Retinal pigment epithelial cell (primary cell): ENCODE measurements around the gene P2RY10.

ENCODE experiments used
- DNase-seq: peaks from one replicate; pipeline ENCODE4 v3.0.0-alpha.2; 2010; ENCODE audit warnings: low read depth
- H3K4me3 ChIP-seq: 2 replicates; pipeline ENCODE4 v1.5.1; 2011; ENCODE audit warnings: mild to moderate bottlenecking, low read length, control low read depth, moderate library complexity
- TF ChIP-seq, protein P1 (sequence below): conservative IDR thresholded peaks from 2 replicates; pipeline ENCODE4 v1.5.1; 2011; ENCODE audit warnings: low read depth, low read length, control low read depth, inconsistent platforms

Gene P2RY10

DNA sequence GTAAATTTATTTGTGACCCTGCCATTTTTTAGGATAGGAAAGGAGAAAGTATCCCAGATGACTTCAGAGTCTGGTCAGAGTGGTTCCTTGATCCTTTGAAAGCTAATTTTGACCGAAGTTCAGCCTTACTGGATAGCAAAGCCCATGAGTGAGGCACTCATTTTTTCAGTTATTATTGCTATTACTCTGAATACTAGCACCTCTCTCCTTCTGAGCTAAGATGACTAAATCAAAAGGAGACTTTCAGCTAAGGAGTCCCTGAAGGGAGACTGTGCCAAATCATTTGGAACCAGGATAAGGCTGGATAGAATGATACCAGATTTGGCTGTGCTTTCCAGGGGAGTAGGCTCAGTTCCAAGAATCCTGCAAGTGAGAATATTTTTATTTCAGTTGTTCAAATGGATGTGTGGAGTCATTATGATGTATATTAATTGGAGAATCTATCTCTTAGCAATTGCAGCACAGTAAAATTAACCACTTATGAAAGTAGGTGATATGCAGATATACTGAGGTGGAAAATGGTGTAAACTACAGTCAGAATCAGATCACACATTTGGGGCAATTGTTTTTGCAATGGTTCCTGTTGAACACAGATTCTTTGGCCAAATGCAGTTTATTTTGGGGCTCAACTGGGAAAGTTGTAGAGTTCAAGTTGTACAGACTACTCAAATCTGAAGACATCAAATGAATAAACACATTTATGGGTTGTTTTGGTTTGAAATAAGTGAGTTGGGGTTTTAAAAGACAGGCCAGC lies 1.2 kb downstream of the P2RY10 start:
- DNase-seq = no peak
- no peak overlapping the region for H3K4me3 ChIP-seq
- TF ChIP-seq, protein P1, sequence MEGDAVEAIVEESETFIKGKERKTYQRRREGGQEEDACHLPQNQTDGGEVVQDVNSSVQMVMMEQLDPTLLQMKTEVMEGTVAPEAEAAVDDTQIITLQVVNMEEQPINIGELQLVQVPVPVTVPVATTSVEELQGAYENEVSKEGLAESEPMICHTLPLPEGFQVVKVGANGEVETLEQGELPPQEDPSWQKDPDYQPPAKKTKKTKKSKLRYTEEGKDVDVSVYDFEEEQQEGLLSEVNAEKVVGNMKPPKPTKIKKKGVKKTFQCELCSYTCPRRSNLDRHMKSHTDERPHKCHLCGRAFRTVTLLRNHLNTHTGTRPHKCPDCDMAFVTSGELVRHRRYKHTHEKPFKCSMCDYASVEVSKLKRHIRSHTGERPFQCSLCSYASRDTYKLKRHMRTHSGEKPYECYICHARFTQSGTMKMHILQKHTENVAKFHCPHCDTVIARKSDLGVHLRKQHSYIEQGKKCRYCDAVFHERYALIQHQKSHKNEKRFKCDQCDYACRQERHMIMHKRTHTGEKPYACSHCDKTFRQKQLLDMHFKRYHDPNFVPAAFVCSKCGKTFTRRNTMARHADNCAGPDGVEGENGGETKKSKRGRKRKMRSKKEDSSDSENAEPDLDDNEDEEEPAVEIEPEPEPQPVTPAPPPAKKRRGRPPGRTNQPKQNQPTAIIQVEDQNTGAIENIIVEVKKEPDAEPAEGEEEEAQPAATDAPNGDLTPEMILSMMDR = no peak

DNA sequence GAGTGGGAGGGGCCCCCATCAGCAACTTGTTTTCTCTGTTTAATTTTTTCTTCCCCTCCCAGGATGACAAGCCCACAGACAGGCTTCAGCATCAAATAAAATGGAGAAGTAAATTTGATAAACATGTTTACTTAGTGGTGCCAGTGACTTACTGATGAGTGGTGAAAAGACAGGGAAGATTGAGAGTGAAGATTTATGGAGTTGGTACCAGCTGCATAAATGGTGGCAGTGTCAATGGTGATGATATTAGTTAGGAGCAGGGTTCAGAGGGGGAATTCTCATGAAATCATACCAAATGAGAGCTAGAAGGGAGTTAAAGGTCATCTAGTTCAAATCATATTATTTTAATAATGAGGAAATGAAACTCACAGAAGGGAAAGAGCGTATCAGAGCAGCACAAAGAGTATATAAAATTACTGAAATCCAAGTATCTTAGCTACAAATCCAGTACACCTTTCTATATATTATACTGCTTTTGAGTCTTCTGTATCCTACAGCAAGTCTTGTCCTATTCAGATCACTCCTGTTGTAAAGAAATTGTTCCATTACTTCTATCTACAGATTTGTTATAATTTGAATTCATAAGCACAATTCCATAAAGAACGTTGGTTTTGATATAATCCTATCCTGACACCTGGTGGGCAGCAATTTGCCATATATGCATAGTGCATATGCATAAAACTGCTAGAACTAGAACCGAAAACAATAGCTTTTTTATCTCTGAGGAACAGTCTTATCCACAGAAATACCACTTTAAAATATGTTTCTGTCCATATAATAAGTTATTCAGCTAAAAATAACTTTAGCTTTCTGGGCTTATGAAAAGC lies 5.0 kb downstream of the P2RY10 start:
- TF ChIP-seq, protein P1 = no peak
- no peak overlapping the region for H3K4me3 ChIP-seq
- DNase-seq = no peak

DNA sequence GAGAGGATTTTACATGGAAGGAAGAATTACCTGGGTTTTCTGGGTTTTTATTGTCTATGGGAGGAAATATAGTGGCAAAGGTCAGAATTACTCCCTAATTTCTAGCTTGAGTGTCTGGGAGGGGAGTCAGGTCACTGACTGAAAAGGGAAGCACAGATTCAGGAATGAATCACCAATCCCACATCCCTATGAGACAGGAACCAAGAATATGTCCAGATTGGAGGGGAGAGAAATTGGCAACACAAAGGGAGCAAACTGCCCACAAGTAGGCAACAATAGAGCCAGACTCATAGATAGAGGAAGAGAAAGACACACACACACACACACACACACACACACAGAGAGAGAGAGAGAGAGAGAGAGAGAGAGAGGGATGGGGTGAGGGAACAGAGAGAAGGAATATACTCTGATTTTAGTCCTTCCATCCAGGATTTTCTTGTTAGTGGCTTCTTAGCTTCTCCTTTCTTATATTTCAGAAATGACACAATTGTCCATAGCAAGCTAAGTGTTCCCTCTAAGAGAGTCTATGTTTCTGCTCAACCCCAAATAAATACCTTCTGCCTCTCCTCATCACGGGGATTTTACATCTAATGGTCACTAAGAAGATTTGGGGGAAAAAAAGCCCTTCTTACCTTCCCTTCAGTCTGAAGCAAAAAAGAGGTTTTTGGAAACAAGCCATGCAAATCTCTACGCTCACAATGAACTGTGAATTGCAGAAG lies 12.0 kb downstream of the P2RY10 start:
- no peak for DNase-seq
- TF ChIP-seq, protein P1 = no peak
- H3K4me3 ChIP-seq = no peak overlapping the region

DNA sequence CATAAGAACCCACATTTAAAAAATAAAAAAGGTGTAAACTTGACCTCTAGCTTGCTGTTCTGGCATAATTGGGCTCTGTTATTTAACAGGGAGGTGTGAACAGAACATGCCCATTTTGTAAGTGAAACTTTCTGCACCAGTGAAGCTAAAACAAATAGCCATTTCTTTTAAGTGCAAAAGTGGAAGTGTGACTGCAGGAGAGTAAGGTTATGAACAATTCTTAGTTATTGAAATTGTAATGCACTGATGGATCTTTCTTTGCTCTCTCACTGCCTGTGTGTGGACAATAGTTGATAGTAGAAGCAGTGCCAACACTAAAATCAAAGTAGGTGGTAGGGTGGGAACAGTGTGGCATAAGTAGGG lies 12.6 kb downstream of the P2RY10 start:
- TF ChIP-seq, protein P1 = no peak
- no peak for DNase-seq
- H3K4me3 ChIP-seq = no peak overlapping the region

DNA sequence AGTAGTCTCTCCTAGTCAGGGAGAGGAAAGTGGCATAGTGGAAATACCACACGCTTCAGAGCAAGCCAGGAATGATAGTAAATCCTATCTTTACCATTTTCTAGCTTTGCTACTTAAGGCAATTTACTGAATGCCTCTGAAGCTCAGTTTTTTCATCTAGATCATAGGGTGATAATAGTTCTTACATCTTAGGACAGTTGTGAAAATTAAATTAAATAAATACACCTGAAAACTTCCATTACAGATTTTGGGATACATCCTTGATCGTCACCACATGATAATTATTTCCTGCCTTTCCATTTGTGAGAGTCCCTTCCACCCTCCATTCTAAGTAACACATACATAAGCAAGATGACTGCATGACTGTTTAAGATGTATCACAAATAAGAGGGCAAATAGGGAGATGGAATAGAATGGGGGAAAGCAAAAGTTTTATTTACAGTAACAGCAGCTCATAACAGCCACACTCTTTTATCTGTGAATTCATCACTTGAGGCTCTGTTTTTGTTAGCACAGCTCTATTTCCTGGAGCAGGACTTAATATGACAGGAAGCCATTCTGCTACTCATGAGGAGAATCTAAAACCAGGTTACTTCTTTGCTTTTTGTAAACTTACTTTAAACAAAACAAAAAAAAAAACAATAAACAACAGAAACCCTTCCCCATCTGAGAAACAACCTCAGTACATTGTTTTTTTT lies 13.4 kb downstream of the P2RY10 start:
- TF ChIP-seq, protein P1 = no peak
- no peak for DNase-seq
- no peak overlapping the region for H3K4me3 ChIP-seq

DNA sequence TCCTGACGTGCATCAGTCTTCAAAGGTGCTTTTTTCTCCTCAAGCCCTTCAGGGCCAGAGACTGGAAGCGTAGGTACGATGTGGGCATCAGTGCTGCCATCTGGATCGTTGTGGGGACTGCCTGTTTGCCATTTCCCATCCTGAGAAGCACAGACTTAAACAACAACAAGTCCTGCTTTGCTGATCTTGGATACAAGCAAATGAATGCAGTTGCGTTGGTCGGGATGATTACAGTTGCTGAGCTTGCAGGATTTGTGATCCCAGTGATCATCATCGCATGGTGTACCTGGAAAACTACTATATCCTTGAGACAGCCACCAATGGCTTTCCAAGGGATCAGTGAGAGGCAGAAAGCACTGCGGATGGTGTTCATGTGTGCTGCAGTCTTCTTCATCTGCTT lies 15.7 kb downstream of the P2RY10 start:
- no peak overlapping the region for H3K4me3 ChIP-seq
- TF ChIP-seq, protein P1 = no peak

More for the DNA sequence above, 15.7 kb downstream of the P2RY10 start:
- DNase-seq = no peak
